ENCODE data around the gene FOXP1. TPM values are rescaled to one million over a fixed set of nuclear protein-coding genes. Genes with fewer than 3 reads are reported as not detected.

FOXP1 gene
- total RNA-seq, 1 donor: 195 TPM

DNA sequence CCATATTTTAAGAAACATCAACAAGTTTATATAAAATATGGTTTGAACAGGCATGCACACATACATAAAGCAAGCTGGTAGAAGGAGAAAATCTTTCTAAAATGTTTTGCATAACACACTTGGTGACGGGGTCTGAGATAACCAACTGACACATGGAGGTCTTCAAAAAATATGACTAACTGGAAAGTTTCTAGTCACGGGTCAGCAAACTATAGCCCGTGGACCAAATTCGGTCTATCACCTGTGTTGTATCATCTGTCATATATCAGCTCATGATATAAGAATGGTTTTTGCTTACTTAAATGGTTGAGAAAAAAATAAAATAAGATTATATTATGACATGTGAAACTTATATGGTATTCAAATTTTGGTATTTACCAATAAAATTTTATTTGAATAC, 465.1 kb downstream of the FOXP1 start:
- Histone ChIP-seq H3K27ac (ENCODE audit: low read depth, low read length) (peak overlapping the region; percentile 68), H3K36me3 (ENCODE audit: insufficient read depth, low read length) (peaks cover 13% of the 10 kb centered on the region), H2AFZ (ENCODE audit: low read length) (no peak overlapping the region), H3K9me3 (ENCODE audit: low read depth, low read length) (no peaks in the 10 kb centered on the region), H3K4me1 (ENCODE audit: insufficient read depth, low read length) (peaks cover 38% of the 10 kb centered on the region), H4K20me1 (ENCODE audit: insufficient read depth, low read length) (no peaks in the 10 kb centered on the region), H3K79me2 (ENCODE audit: insufficient read depth, low read length) (peaks cover 85% of the 10 kb centered on the region), H3K4me3 (ENCODE audit: insufficient read depth, low read length) (no peak overlapping the region), H3K4me2 (ENCODE audit: insufficient read depth, low read length) (no peak overlapping the region), H3K27me3 (ENCODE audit: insufficient read depth, low read length) (no peaks in the 10 kb centered on the region)
- TF ChIP-seq, protein P1, sequence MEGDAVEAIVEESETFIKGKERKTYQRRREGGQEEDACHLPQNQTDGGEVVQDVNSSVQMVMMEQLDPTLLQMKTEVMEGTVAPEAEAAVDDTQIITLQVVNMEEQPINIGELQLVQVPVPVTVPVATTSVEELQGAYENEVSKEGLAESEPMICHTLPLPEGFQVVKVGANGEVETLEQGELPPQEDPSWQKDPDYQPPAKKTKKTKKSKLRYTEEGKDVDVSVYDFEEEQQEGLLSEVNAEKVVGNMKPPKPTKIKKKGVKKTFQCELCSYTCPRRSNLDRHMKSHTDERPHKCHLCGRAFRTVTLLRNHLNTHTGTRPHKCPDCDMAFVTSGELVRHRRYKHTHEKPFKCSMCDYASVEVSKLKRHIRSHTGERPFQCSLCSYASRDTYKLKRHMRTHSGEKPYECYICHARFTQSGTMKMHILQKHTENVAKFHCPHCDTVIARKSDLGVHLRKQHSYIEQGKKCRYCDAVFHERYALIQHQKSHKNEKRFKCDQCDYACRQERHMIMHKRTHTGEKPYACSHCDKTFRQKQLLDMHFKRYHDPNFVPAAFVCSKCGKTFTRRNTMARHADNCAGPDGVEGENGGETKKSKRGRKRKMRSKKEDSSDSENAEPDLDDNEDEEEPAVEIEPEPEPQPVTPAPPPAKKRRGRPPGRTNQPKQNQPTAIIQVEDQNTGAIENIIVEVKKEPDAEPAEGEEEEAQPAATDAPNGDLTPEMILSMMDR (IDR thresholded peaks at IDR 0.05; ENCODE audit: extremely low read depth, low read depth, low read length): no peak
- no peak for DNase-seq (ENCODE audit: insufficient read length, low spot score, missing footprints)

DNA sequence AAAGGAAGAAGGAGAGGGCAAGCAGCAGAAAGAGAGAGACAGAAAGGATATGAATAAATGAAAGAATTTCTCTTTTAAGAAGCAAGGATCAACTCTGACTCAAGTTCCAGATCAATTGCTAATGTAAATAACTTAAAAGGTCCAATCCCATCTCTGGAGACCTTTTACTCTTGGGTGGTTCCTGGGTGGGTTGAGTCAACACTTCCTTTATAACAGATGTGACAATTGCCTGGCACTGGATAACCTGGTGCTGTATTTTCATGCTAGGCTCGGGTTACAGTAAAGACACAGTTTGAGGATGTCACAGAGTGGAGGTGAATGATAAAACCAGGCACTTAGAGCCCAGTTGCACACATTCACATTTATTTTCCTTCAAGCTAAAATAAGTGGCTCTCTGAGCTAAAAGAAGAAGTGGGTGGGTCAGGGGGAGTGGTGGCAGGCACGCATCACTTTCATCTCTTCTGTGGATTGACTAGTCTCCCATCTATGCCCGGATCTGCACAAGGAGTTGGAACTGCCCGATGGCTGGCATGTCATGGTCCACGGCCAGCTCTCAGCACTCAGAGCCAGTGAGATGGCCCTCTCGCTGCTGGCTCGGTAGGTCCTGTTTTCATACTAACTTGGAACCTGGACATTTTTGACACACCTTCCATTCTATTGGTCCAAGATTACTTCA, 465.8 kb downstream of the FOXP1 start:
- peak; percentile 3 for DNase-seq (ENCODE audit: insufficient read length, low spot score, missing footprints)
- H3K4me1 ChIP-seq (ENCODE audit: insufficient read depth, low read length): peaks cover 38% of the 10 kb centered on the region
- no peaks in the 10 kb centered on the region for H4K20me1 ChIP-seq (ENCODE audit: insufficient read depth, low read length)
- peaks cover 7% of the 10 kb centered on the region for H3K36me3 ChIP-seq (ENCODE audit: insufficient read depth, low read length)
- H3K4me3 ChIP-seq (ENCODE audit: insufficient read depth, low read length): no peak overlapping the region
- no peaks in the 10 kb centered on the region for H3K27me3 ChIP-seq (ENCODE audit: insufficient read depth, low read length)
- peak overlapping the region; percentile 36 for H3K27ac ChIP-seq (ENCODE audit: low read depth, low read length)
- peaks cover 85% of the 10 kb centered on the region for H3K79me2 ChIP-seq (ENCODE audit: insufficient read depth, low read length)
- no peaks in the 10 kb centered on the region for H3K9me3 ChIP-seq (ENCODE audit: low read depth, low read length)
- TF ChIP-seq, protein P1 (IDR thresholded peaks at IDR 0.05; ENCODE audit: extremely low read depth, low read depth, low read length): no peak
- peak overlapping the region; percentile 30 for H3K4me2 ChIP-seq (ENCODE audit: insufficient read depth, low read length)
- H2AFZ ChIP-seq (ENCODE audit: low read length): no peak overlapping the region

DNA sequence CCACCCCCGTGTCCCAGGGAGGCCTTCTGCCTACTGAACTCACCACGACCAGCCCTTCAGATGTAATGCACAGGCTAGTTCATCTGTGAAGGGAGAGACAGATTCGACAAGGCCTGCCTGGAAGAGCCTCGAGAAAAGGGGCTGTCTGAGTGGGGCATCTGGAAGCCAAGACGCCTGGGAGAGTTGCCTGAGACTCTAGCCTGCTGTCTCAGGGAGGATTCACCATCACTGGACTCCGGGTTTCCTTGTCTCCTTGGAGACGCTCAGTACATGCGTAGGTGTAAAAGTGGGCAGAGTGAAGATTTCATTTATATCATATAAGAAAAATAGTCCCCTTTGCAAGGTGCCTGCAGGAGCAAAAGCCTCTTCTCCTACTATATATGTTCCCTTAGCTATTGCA, 468.9 kb downstream of the FOXP1 start:
- Histone ChIP-seq H3K4me3 (ENCODE audit: insufficient read depth, low read length) (no peak overlapping the region), H3K9me3 (ENCODE audit: low read depth, low read length) (no peaks in the 10 kb centered on the region), H3K4me1 (ENCODE audit: insufficient read depth, low read length) (peaks cover 47% of the 10 kb centered on the region), H4K20me1 (ENCODE audit: insufficient read depth, low read length) (no peaks in the 10 kb centered on the region), H3K27ac (ENCODE audit: low read depth, low read length) (no peak overlapping the region), H3K4me2 (ENCODE audit: insufficient read depth, low read length) (no peak overlapping the region), H3K36me3 (ENCODE audit: insufficient read depth, low read length) (peaks cover 23% of the 10 kb centered on the region), H2AFZ (ENCODE audit: low read length) (no peak overlapping the region), H3K27me3 (ENCODE audit: insufficient read depth, low read length) (no peaks in the 10 kb centered on the region), H3K79me2 (ENCODE audit: insufficient read depth, low read length) (peaks cover 81% of the 10 kb centered on the region)
- no peak for DNase-seq (ENCODE audit: insufficient read length, low spot score, missing footprints)
- TF ChIP-seq, protein P1 (IDR thresholded peaks at IDR 0.05; ENCODE audit: extremely low read depth, low read depth, low read length): no peak

DNA sequence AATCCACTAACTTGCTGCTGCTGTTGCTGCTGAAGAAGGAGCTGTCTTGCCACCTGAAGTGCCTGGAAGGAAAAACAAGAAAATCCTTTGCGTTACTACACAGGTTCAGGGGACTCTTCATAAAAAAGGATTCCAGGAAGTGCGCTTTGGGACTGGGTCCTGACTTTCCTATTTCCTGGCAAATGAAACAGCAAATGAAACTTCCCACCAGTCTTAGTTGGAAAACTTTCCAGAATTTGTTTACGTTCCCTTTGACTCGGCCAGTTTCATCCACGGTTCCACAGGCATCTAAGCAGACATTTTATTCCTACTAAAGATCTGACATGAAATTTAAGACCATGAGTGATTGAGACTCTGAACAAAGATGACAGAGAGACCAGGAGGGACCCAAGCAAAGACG, 471.0 kb downstream of the FOXP1 start:
- no peak overlapping the region for H3K4me2 ChIP-seq (ENCODE audit: insufficient read depth, low read length)
- TF ChIP-seq, protein P1 (IDR thresholded peaks at IDR 0.05; ENCODE audit: extremely low read depth, low read depth, low read length): no peak
- H3K9me3 ChIP-seq (ENCODE audit: low read depth, low read length): no peaks in the 10 kb centered on the region
- H2AFZ ChIP-seq (ENCODE audit: low read length): no peak overlapping the region
- DNase-seq (ENCODE audit: insufficient read length, low spot score, missing footprints): no peak
- H3K4me1 ChIP-seq (ENCODE audit: insufficient read depth, low read length): peaks cover 50% of the 10 kb centered on the region
- H4K20me1 ChIP-seq (ENCODE audit: insufficient read depth, low read length): no peaks in the 10 kb centered on the region
- H3K36me3 ChIP-seq (ENCODE audit: insufficient read depth, low read length): peaks cover 23% of the 10 kb centered on the region
- peak overlapping the region; percentile 98 for H3K27ac ChIP-seq (ENCODE audit: low read depth, low read length)
- peaks cover 73% of the 10 kb centered on the region for H3K79me2 ChIP-seq (ENCODE audit: insufficient read depth, low read length)
- no peaks in the 10 kb centered on the region for H3K27me3 ChIP-seq (ENCODE audit: insufficient read depth, low read length)
- no peak overlapping the region for H3K4me3 ChIP-seq (ENCODE audit: insufficient read depth, low read length)
